Endothelial cell of umbilical vein (primary cell): ENCODE results near the gene OR7A10.

ENCODE experiments used
- POLR2A ChIP-seq: IDR thresholded peaks from 2 replicates; pipeline ENCODE4 v1.6.1; 2012; ENCODE audit warnings: low read depth, mild to moderate bottlenecking, control low read depth, low read length
- POLR2AphosphoS5 ChIP-seq: IDR thresholded peaks from 2 replicates; pipeline ENCODE4 v1.6.1; 2012; ENCODE audit warnings: low read depth, mild to moderate bottlenecking, control low read depth, low read length, moderate library complexity; ENCODE audit not compliant: insufficient read depth
- TF ChIP-seq, protein P1 (sequence below), 2 donors: IDR thresholded peaks; 1 replicate in 1 of 2; 2 replicates in 1 of 2; pipeline ENCODE4 v1.5.1; 2011; ENCODE audit warnings: low read length in 2 of 2, mild to moderate bottlenecking in 2 of 2, moderate library complexity in 2 of 2, control low read depth in 1 of 2, inconsistent platforms in 1 of 2, low read depth in 1 of 2; ENCODE audit not compliant: insufficient read depth in 1 of 2; ENCODE audit errors: extremely low read depth in 1 of 2

- TF ChIP-seq, protein P1, sequence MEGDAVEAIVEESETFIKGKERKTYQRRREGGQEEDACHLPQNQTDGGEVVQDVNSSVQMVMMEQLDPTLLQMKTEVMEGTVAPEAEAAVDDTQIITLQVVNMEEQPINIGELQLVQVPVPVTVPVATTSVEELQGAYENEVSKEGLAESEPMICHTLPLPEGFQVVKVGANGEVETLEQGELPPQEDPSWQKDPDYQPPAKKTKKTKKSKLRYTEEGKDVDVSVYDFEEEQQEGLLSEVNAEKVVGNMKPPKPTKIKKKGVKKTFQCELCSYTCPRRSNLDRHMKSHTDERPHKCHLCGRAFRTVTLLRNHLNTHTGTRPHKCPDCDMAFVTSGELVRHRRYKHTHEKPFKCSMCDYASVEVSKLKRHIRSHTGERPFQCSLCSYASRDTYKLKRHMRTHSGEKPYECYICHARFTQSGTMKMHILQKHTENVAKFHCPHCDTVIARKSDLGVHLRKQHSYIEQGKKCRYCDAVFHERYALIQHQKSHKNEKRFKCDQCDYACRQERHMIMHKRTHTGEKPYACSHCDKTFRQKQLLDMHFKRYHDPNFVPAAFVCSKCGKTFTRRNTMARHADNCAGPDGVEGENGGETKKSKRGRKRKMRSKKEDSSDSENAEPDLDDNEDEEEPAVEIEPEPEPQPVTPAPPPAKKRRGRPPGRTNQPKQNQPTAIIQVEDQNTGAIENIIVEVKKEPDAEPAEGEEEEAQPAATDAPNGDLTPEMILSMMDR (IDR thresholded peaks at IDR 0.05; ENCODE audit: extremely low read depth in 1 of 2, insufficient read depth in 1 of 2, low read depth in 1 of 2, low read length in 2 of 2): no peak
- TF ChIP-seq POLR2AphosphoS5: no peak
- no peak for TF ChIP-seq POLR2A
Measured at GRCh38 chr19:14837391-14837790, 11.3 kb downstream of the OR7A10 start.
